Measurements from ENCODE around the gene BUB1B.
"Not testable (repeated sequence)": the region's sequence is repeated elsewhere in the genome, so short reads cannot be mapped to it uniquely, and the experiment has no call there.

The BUB1B gene

GRCh38 chr15:40137303-40138200 is 23.3 kb upstream of the BUB1B start:
- no peak for DNase-seq

GRCh38 chr15:40138201-40138570 is 22.7 kb upstream of the BUB1B start:
- DNase-seq, result not testable (repeated sequence)

GRCh38 chr15:40142428-40142827 is 18.4 kb upstream of the BUB1B start:
- no peak for DNase-seq

GRCh38 chr15:40146037-40146436 is 14.8 kb upstream of the BUB1B start:
- DNase-seq, result no peak

- DNase-seq, result no peak
Observed at GRCh38 chr15:40149339-40149738, 11.5 kb upstream of the BUB1B start.

GRCh38 chr15:40150163-40150925 is 10.5 kb upstream of the BUB1B start:
- peak; percentile 51 for DNase-seq

- DNase-seq, result no peak
Observed at GRCh38 chr15:40151499-40151898, 9.4 kb upstream of the BUB1B start.

- no peak for DNase-seq
Observed at GRCh38 chr15:40151991-40152390, 8.9 kb upstream of the BUB1B start.

- DNase-seq, result not testable (repeated sequence)
Observed at GRCh38 chr15:40154821-40155220, 6.0 kb upstream of the BUB1B start.

GRCh38 chr15:40155270-40155910 is 5.5 kb upstream of the BUB1B start:
- no peak for DNase-seq

- no peak for DNase-seq
Observed at GRCh38 chr15:40157778-40158447, 3.0 kb upstream of the BUB1B start.

- DNase-seq, result no peak
Observed at GRCh38 chr15:40160021-40160420, 848 bp upstream of the BUB1B start.

- DNase-seq, result no peak
Observed at GRCh38 chr15:40161693-40162391, 973 bp downstream of the BUB1B start.

- DNase-seq, result no peak
Observed at GRCh38 chr15:40162552-40162951, 1.7 kb downstream of the BUB1B start.

- no peak for DNase-seq
Observed at GRCh38 chr15:40163657-40164416, 3.0 kb downstream of the BUB1B start.

- DNase-seq, result not testable (repeated sequence)
Observed at GRCh38 chr15:40167374-40167773, 6.5 kb downstream of the BUB1B start.

GRCh38 chr15:40175160-40175559 is 14.3 kb downstream of the BUB1B start:
- DNase-seq, result no peak

GRCh38 chr15:40182358-40183029 is 21.6 kb downstream of the BUB1B start:
- no peak for DNase-seq

- no peak for DNase-seq
Observed at GRCh38 chr15:40183636-40184463, 23.0 kb downstream of the BUB1B start.

- no peak for DNase-seq
Observed at GRCh38 chr15:40190591-40190990, 29.7 kb downstream of the BUB1B start.

All from right hindlimb (tissue), 1 donor.